Endothelial cell of umbilical vein (primary cell): ENCODE measurements around the gene GPR146. TPM values are rescaled to one million over a fixed set of nuclear protein-coding genes. Genes with fewer than 3 reads are reported as not detected.

ENCODE experiments used
- BruUV-seq: library from RNA; stranded (reverse); fragments of 400-500 nt; replicated peaks from 2 replicates; lab custom pipeline; 2021; lab: Mats Ljungman, UMichigan
- CTCF ChIA-PET: fragments of 300-600, 350-600 bp; sonication (Branson Sonifier 250); formaldehyde crosslinking; loops from one replicate; lab custom pipeline; 2021; ENCODE audit warnings: antibody characterized with exemption, inconsistent platforms; lab: Charles Lee
- POLR2A ChIA-PET: fragments of 300-600, 350-600 bp; sonication (Branson Sonifier 250); formaldehyde crosslinking; loops from one replicate; lab custom pipeline; 2021; ENCODE audit warnings: antibody characterized with exemption, inconsistent platforms; lab: Charles Lee
- DNase-seq: peaks from one replicate; pipeline ENCODE4 v3.0.0-alpha.2; 2011; ENCODE audit warnings: low read depth, low spot score
- FAIRE-seq: peaks from 2 replicates; lab custom pipeline; 2011; peaks lifted over from hg19 to GRCh38; lab: Jason Lieb, UNC
- H2AFZ ChIP-seq: 2 replicates; pipeline ENCODE4 v1.6.0; 2012; ENCODE audit warnings: low read depth, low read length, control low read depth, inconsistent platforms
- H3K27ac ChIP-seq: 2 replicates; pipeline ENCODE4 v1.5.1; 2011; ENCODE audit warnings: low read depth, mild to moderate bottlenecking, control low read depth, low read length, moderate library complexity; ENCODE audit not compliant: insufficient read depth
- H3K27me3 ChIP-seq, 2 experiments: 2 replicates each; pipeline versions ENCODE4 v1.6.0 to v1.6.1; 2011; ENCODE audit warnings: low read length in 2 of 2, mixed read lengths in 1 of 2; ENCODE audit not compliant: control insufficient read depth in 2 of 2, insufficient read depth in 2 of 2
- H3K36me3 ChIP-seq, 2 experiments: 2 replicates in 1 of 2; 3 replicates in 1 of 2; pipeline ENCODE4 v1.5.1; 2011; ENCODE audit warnings: low read length in 2 of 2, mild to moderate bottlenecking in 1 of 2, moderate library complexity in 1 of 2; ENCODE audit not compliant: control insufficient read depth in 2 of 2, insufficient read depth in 2 of 2; ENCODE audit errors: extremely low read depth in 1 of 2
- H3K4me1 ChIP-seq: 3 replicates; pipeline ENCODE4 v1.5.1; 2011; ENCODE audit warnings: mild to moderate bottlenecking, low read length; ENCODE audit not compliant: control insufficient read depth, insufficient read depth; ENCODE audit errors: extremely low read depth
- H3K4me2 ChIP-seq: 2 replicates; pipeline ENCODE4 v1.6.1; 2011; ENCODE audit warnings: low read length, control low read depth, mixed read lengths; ENCODE audit not compliant: insufficient read depth
- H3K4me3 ChIP-seq, 3 experiments: fragments of 200-600 bp in 1 of 3; sonication (generic), shearing (Covaris generic) in 1 of 3; replicated peaks in 1 of 3; 2 replicates each; pipeline ENCODE4 v1.5.1; 2011 to 2016; ENCODE audit warnings: control low read depth in 3 of 3, low read length in 3 of 3, mild to moderate bottlenecking in 2 of 3, inconsistent platforms in 1 of 3, low read depth in 1 of 3, moderate library complexity in 1 of 3; ENCODE audit not compliant: insufficient read depth in 1 of 3
- H3K79me2 ChIP-seq: 2 replicates; pipeline ENCODE4 v1.6.0; 2012; ENCODE audit warnings: low read length, inconsistent platforms; ENCODE audit not compliant: control insufficient read depth, insufficient read depth
- H3K9ac ChIP-seq: replicated peaks from 2 replicates; pipeline ENCODE3; 2011; ENCODE audit warnings: low read length, control low read depth; ENCODE audit not compliant: insufficient read depth; ENCODE audit errors: extremely low read depth
- H3K9me1 ChIP-seq: replicated peaks from 3 replicates; pipeline ENCODE4 v1.6.0; 2011; ENCODE audit warnings: mild to moderate bottlenecking, low read length; ENCODE audit not compliant: control insufficient read depth, insufficient read depth; ENCODE audit errors: extremely low read depth
- H3K9me3 ChIP-seq: replicated peaks from 2 replicates; pipeline ENCODE4 v1.5.1; 2012; ENCODE audit warnings: low read length, inconsistent platforms; ENCODE audit not compliant: control insufficient read depth, insufficient read depth
- H4K20me1 ChIP-seq: replicated peaks from 2 replicates; pipeline ENCODE3; 2011; ENCODE audit warnings: mild to moderate bottlenecking, low read length; ENCODE audit not compliant: control insufficient read depth, insufficient read depth; ENCODE audit errors: extremely low read depth
- FOS ChIP-seq: IDR thresholded peaks from 2 replicates; pipeline ENCODE4 v1.6.1; 2011; ENCODE audit warnings: mild to moderate bottlenecking, low read length, moderate library complexity, borderline replicate concordance; ENCODE audit not compliant: insufficient read depth
- JUN ChIP-seq: IDR thresholded peaks from 2 replicates; pipeline ENCODE4 v1.6.1; 2011; ENCODE audit warnings: borderline replicate concordance, low read depth; ENCODE audit not compliant: insufficient read length, insufficient read depth
- MYC ChIP-seq: IDR thresholded peaks from one replicate; pipeline ENCODE4 v1.6.1; 2011; ENCODE audit warnings: mild to moderate bottlenecking, low read depth, low read length
- POLR2A ChIP-seq: IDR thresholded peaks from 2 replicates; pipeline ENCODE4 v1.6.1; 2012; ENCODE audit warnings: low read depth, mild to moderate bottlenecking, control low read depth, low read length
- POLR2AphosphoS5 ChIP-seq: IDR thresholded peaks from 2 replicates; pipeline ENCODE4 v1.6.1; 2012; ENCODE audit warnings: low read depth, mild to moderate bottlenecking, control low read depth, low read length, moderate library complexity; ENCODE audit not compliant: insufficient read depth
- dilution Hi-C: fragments of 300-500 bp; cut with MboI; formaldehyde crosslinking; loops from one replicate; pipeline ENCODE4 v1.15.0; 2019; ENCODE audit warnings: low sequenced_read_pairs; ENCODE audit not compliant: extremely low pct_ligation_motif_present
- intact Hi-C: fragments of 100-400 bp; cut with micrococcal nuclease; formaldehyde crosslinking; loops from one replicate; pipeline ENCODE4 v1.10.0; 2022
- polyA plus RNA-seq, 4 experiments: library from polyadenylated mRNA; depleted of rRNA in 3 of 4; stranded (reverse) in 3 of 4; unstranded in 1 of 4; fragments of >200 nt; gene quantifications; 2 replicates each; pipeline versions ENCODE4 v1.2.1 to v1.2.3, GENCODE V29; 2011 to 2012; ENCODE audit warnings: missing spikeins in 1 of 4
- total RNA-seq: library from RNA; stranded (reverse); gene quantifications from 2 replicates; pipeline ENCODE4 v1.2.3, GENCODE V29; 2021
- TF ChIP-seq, protein P1 (sequence below), 2 donors: IDR thresholded peaks; 1 replicate in 1 of 2; 2 replicates in 1 of 2; pipeline ENCODE4 v1.5.1; 2011; ENCODE audit warnings: low read length in 2 of 2, mild to moderate bottlenecking in 2 of 2, moderate library complexity in 2 of 2, control low read depth in 1 of 2, inconsistent platforms in 1 of 2, low read depth in 1 of 2; ENCODE audit not compliant: insufficient read depth in 1 of 2; ENCODE audit errors: extremely low read depth in 1 of 2

GPR146 gene
- total and polyA plus RNA-seq, 2 donors (not counting 3 experiments of a cell fraction or from before 2014, with no cell fraction given), result 18.5 to 44.8 TPM

DNA sequence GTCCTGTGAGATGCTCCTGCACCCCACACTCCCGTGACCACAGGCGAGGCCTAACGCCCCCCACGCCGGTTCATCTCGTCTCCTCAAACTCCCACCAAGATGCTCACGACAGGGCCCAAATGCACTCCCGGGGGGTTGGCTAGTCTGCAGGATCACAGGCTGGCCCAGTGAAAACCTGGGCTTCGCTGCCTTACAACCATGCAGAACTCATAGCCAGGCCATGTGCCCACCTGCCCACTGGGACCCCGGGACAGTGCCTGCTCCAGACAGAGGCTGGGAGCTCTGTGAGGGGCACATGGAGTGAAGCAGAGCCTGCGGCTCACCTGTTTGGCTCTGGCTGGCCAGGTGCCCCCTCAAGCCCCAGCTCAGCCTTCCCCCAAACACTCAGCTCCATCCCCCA lies 34.2 kb downstream of the GPR146 start:
- H3K79me2 ChIP-seq, result no peaks in the 10 kb centered on the region
- DNase-seq (no peak), FAIRE-seq (no peak)
- ChIA-PET CTCF (interaction anchor here (0.7 kb wide), 1 partner anchor 13 kb away, joined by 3 read pairs; no protein-coding TSS in a partner anchor), POLR2A (no interaction called here)
- TF ChIP-seq MYC (no peak), POLR2A (no peak), JUN (no peak)
- no peaks in the 10 kb centered on the region for H3K9me1 ChIP-seq
- intact Hi-C loops (no loop called here), dilution Hi-C loops (no loop called here)
- H3K9me3 ChIP-seq, result no peaks in the 10 kb centered on the region
- H3K4me1 ChIP-seq, result peaks cover under 1% of the 10 kb centered on the region
- no peaks in the 10 kb centered on the region for H3K36me3 ChIP-seq
- no peak overlapping the region for H3K9ac ChIP-seq
- no peak overlapping the region for H3K27ac ChIP-seq
- no peaks in the 10 kb centered on the region for H4K20me1 ChIP-seq
- H3K4me3 ChIP-seq, result no peak overlapping the region
- no TSS peak for BruUV-seq
- no peak overlapping the region for H3K4me2 ChIP-seq
- no peaks in the 10 kb centered on the region for H3K27me3 ChIP-seq
- H2AFZ ChIP-seq, result no peak overlapping the region

- Histone ChIP-seq H3K9me1 (no peaks in the 10 kb centered on the region), H3K4me2 (no peak overlapping the region), H2AFZ (no peak overlapping the region), H3K36me3 (no peaks in the 10 kb centered on the region), H3K27me3 (no peaks in the 10 kb centered on the region), H4K20me1 (no peaks in the 10 kb centered on the region), H3K9ac (no peak overlapping the region), H3K27ac (no peak overlapping the region), H3K79me2 (no peaks in the 10 kb centered on the region), H3K9me3 (no peaks in the 10 kb centered on the region), H3K4me3 (no peak overlapping the region), H3K4me1 (peaks cover 3% of the 10 kb centered on the region)
- intact Hi-C loops (no loop called here), dilution Hi-C loops (no loop called here)
- DNase-seq (no peak), FAIRE-seq (no peak)
- ChIA-PET CTCF (interaction anchor here (0.7 kb wide), 1 partner anchor 13 kb away, joined by 3 read pairs; no protein-coding TSS in a partner anchor), POLR2A (no interaction called here)
- TF ChIP-seq POLR2AphosphoS5 (no peak), MYC (no peak), FOS (no peak), POLR2A (no peak)
- TF ChIP-seq, protein P1, sequence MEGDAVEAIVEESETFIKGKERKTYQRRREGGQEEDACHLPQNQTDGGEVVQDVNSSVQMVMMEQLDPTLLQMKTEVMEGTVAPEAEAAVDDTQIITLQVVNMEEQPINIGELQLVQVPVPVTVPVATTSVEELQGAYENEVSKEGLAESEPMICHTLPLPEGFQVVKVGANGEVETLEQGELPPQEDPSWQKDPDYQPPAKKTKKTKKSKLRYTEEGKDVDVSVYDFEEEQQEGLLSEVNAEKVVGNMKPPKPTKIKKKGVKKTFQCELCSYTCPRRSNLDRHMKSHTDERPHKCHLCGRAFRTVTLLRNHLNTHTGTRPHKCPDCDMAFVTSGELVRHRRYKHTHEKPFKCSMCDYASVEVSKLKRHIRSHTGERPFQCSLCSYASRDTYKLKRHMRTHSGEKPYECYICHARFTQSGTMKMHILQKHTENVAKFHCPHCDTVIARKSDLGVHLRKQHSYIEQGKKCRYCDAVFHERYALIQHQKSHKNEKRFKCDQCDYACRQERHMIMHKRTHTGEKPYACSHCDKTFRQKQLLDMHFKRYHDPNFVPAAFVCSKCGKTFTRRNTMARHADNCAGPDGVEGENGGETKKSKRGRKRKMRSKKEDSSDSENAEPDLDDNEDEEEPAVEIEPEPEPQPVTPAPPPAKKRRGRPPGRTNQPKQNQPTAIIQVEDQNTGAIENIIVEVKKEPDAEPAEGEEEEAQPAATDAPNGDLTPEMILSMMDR (IDR thresholded peaks at IDR 0.05; ENCODE audit: extremely low read depth in 1 of 2, insufficient read depth in 1 of 2, low read depth in 1 of 2, low read length in 2 of 2), result no peak
- BruUV-seq, result no TSS peak
Measured at GRCh38 chr7:1078985-1079384, 34.6 kb downstream of the GPR146 start.
